ENCODE measurements around the gene SAMD11. TPM values are rescaled to one million over a fixed set of nuclear protein-coding genes. Genes with fewer than 3 reads are reported as not detected.

Gene SAMD11
- total and polyA plus RNA-seq, 2 of the 13 experiments (the other 11 are each of a cell fraction or from before 2014, with no cell fraction given): 0.11 TPM; not detected in 1

GRCh38 chr1:979744-980072 is 56.0 kb downstream of the SAMD11 start (continued):
- no peak for TF ChIP-seq KMT2B (CRISPR knock-in tag; IDR thresholded peaks at IDR 0.05)
- TF ChIP-seq, protein P1, sequence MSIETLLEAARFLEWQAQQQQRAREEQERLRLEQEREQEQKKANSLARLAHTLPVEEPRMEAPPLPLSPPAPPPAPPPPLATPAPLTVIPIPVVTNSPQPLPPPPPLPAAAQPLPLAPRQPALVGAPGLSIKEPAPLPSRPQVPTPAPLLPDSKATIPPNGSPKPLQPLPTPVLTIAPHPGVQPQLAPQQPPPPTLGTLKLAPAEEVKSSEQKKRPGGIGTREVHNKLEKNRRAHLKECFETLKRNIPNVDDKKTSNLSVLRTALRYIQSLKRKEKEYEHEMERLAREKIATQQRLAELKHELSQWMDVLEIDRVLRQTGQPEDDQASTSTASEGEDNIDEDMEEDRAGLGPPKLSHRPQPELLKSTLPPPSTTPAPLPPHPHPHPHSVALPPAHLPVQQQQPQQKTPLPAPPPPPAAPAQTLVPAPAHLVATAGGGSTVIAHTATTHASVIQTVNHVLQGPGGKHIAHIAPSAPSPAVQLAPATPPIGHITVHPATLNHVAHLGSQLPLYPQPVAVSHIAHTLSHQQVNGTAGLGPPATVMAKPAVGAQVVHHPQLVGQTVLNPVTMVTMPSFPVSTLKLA (IDR thresholded peaks at IDR 0.05): no peak

GRCh38 chr1:980137-980571 is 56.4 kb downstream of the SAMD11 start:
- intact Hi-C loops (cut with micrococcal nuclease; ENCODE audit: unreplicated experiment): no loop called here
- TF ChIP-seq, protein P2, sequence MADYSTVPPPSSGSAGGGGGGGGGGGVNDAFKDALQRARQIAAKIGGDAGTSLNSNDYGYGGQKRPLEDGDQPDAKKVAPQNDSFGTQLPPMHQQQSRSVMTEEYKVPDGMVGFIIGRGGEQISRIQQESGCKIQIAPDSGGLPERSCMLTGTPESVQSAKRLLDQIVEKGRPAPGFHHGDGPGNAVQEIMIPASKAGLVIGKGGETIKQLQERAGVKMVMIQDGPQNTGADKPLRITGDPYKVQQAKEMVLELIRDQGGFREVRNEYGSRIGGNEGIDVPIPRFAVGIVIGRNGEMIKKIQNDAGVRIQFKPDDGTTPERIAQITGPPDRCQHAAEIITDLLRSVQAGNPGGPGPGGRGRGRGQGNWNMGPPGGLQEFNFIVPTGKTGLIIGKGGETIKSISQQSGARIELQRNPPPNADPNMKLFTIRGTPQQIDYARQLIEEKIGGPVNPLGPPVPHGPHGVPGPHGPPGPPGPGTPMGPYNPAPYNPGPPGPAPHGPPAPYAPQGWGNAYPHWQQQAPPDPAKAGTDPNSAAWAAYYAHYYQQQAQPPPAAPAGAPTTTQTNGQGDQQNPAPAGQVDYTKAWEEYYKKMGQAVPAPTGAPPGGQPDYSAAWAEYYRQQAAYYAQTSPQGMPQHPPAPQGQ (CRISPR knock-in tag; IDR thresholded peaks at IDR 0.05; ENCODE audit: borderline replicate concordance): no peak
- TF ChIP-seq ZMAT5 (CRISPR knock-in tag; IDR thresholded peaks at IDR 0.05; ENCODE audit: borderline replicate concordance, low read depth) (0 out of 2 replicates have a peak, but pooled peaks have one; percentile 67), ATRX (CRISPR knock-in tag; IDR thresholded peaks at IDR 0.05; ENCODE audit: borderline replicate concordance) (no peak), TMF1 (CRISPR knock-in tag; IDR thresholded peaks at IDR 0.05; ENCODE audit: low read depth) (no peak), ARID5B (CRISPR knock-in tag; IDR thresholded peaks at IDR 0.05) (no peak), SMAD1 (CRISPR knock-in tag; IDR thresholded peaks at IDR 0.05; ENCODE audit: borderline replicate concordance, low read depth) (no peak), ZNF616 (CRISPR knock-in tag; IDR thresholded peaks at IDR 0.05; ENCODE audit: low read depth) (no peak), GPN1 (CRISPR knock-in tag; IDR thresholded peaks at IDR 0.05; ENCODE audit: borderline replicate concordance) (no peak), TAF1 (CRISPR knock-in tag; IDR thresholded peaks at IDR 0.05) (no peak), ZNF124 (CRISPR knock-in tag; IDR thresholded peaks at IDR 0.05) (no peak)
- TF ChIP-seq, protein P3, sequence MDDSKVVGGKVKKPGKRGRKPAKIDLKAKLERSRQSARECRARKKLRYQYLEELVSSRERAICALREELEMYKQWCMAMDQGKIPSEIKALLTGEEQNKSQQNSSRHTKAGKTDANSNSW (CRISPR knock-in tag; IDR thresholded peaks at IDR 0.05; ENCODE audit: borderline replicate concordance): no peak
- TF ChIP-seq, protein P4, sequence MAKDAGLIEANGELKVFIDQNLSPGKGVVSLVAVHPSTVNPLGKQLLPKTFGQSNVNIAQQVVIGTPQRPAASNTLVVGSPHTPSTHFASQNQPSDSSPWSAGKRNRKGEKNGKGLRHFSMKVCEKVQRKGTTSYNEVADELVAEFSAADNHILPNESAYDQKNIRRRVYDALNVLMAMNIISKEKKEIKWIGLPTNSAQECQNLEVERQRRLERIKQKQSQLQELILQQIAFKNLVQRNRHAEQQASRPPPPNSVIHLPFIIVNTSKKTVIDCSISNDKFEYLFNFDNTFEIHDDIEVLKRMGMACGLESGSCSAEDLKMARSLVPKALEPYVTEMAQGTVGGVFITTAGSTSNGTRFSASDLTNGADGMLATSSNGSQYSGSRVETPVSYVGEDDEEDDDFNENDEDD (CRISPR knock-in tag; IDR thresholded peaks at IDR 0.05; ENCODE audit: borderline replicate concordance): no peak

More at GRCh38 chr1:980137-980571, 56.4 kb downstream of the SAMD11 start:
- ChIA-PET POLR2A (interaction anchor here (1.9 kb wide), 1 partner anchor 13 kb away, joined by 4 read pairs; the partner anchor contains the start of gene PLEKHN1), CTCF (ENCODE audit: low intra/inter-chr PET ratio, low total read pairs) (no interaction called here)
- H3K27ac ChIP-seq (ENCODE audit: extremely low read length, insufficient read depth, low read length): no peak overlapping the region
- H3K36me3 ChIP-seq (replicated peaks in 1 of 2; ENCODE audit: control insufficient read depth in 1 of 2, insufficient read depth in 2 of 2, low read length in 2 of 2): no peaks in the 10 kb centered on the region
- H3K9me3 ChIP-seq (ENCODE audit: low read length): no peaks in the 10 kb centered on the region
- peak overlapping the region; percentile 2 to 70 (median 48); a peak in 4 of 6 replicates for H3K4me3 ChIP-seq (replicated peaks in 1 of 3; ENCODE audit: insufficient read depth in 1 of 3, low read depth in 2 of 3, low read length in 3 of 3)
- in situ Hi-C loops (cut with HindIII; ENCODE audit: extremely low pct_ligation_motif_present, low pct_unique_long_range_greater_than_20kb): no loop called here
- no TSS peak for BruUV-seq (replicated peaks)
- H3K9ac ChIP-seq (ENCODE audit: insufficient read depth, low read depth, low read length): peak overlapping the region; percentile 49; the same call in 1 of the 2 replicates
- no peaks in the 10 kb centered on the region for H3K79me2 ChIP-seq (ENCODE audit: insufficient read depth, low read length)
- FAIRE-seq (no peak), ATAC-seq (peak; percentile 40), DNase-seq (ENCODE audit: low spot score) (no peak)
- H3K4me1 ChIP-seq (ENCODE audit: insufficient read depth, low read length): peaks cover 55% of the 10 kb centered on the region
- H4K20me1 ChIP-seq (ENCODE audit: insufficient read depth, low read length): no peaks in the 10 kb centered on the region
- no CpG with 5 or more reads among the region's 13 CpGs for WGBS (ENCODE audit: low lambda C conversion rate)
- peak overlapping the region; percentile 74 for H3K4me2 ChIP-seq (ENCODE audit: low read depth, low read length)
- H2AFZ ChIP-seq (ENCODE audit: low read length): no peak overlapping the region
- H3K27me3 ChIP-seq (ENCODE audit: control insufficient read depth in 1 of 2, insufficient read depth in 2 of 2, low read length in 2 of 2): peaks cover 22 to 50% of the 10 kb centered on the region in 2 experiments

Data from HepG2 (cell line).